Panc1 (cell line): ENCODE measurements around the gene BCLAF1.

Source experiments
- POLR2AphosphoS5 ChIP-seq: IDR thresholded peaks from 2 replicates; pipeline ENCODE4 v1.6.1; 2012; ENCODE audit warnings: mild to moderate bottlenecking, low read depth, low read length, moderate library complexity
- SIN3A ChIP-seq: IDR thresholded peaks from 2 replicates; pipeline ENCODE4 v1.6.1; 2012; ENCODE audit warnings: low read depth, mild to moderate bottlenecking, low read length, moderate library complexity, borderline replicate concordance; ENCODE audit not compliant: insufficient read depth
- TCF7L2 ChIP-seq: IDR thresholded peaks from 2 replicates; pipeline ENCODE4 v1.6.1; 2011; ENCODE audit warnings: mild to moderate bottlenecking, low read depth, low read length, inconsistent platforms
- TF ChIP-seq, protein P1 (sequence below): fragments of 450-650 bp; IDR thresholded peaks from 2 replicates; pipeline ENCODE4 v1.5.1; 2017; ENCODE audit warnings: mild to moderate bottlenecking
- TF ChIP-seq, protein P2 (sequence below), 2 experiments: IDR thresholded peaks; 2 replicates each; pipeline ENCODE4 v1.6.1; 2011 to 2012; ENCODE audit warnings: low read depth in 2 of 2, control low read depth in 1 of 2, low read length in 1 of 2, mild to moderate bottlenecking in 1 of 2, moderate library complexity in 1 of 2; ENCODE audit not compliant: insufficient read depth in 1 of 2

DNA sequence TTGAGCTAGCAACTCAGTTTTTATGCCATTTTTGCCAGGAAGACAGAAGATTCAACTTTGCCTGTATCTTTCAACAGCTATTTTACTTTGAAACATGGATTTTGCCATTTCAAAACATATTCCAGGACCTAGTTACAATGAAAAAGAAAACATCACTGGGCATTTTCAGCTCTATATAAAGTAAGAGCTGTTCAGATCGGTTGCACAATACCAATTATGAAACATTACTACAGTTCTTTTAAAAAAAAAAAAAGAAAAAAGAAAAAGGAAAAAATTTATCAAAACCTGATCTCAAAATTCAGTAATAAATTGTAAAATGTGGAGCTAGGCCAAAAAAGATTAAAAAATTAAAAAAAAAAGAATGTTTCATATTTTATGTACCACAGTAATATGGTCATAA, 15.6 kb downstream of the BCLAF1 start:
- no peak for TF ChIP-seq POLR2AphosphoS5
- TF ChIP-seq, protein P1, sequence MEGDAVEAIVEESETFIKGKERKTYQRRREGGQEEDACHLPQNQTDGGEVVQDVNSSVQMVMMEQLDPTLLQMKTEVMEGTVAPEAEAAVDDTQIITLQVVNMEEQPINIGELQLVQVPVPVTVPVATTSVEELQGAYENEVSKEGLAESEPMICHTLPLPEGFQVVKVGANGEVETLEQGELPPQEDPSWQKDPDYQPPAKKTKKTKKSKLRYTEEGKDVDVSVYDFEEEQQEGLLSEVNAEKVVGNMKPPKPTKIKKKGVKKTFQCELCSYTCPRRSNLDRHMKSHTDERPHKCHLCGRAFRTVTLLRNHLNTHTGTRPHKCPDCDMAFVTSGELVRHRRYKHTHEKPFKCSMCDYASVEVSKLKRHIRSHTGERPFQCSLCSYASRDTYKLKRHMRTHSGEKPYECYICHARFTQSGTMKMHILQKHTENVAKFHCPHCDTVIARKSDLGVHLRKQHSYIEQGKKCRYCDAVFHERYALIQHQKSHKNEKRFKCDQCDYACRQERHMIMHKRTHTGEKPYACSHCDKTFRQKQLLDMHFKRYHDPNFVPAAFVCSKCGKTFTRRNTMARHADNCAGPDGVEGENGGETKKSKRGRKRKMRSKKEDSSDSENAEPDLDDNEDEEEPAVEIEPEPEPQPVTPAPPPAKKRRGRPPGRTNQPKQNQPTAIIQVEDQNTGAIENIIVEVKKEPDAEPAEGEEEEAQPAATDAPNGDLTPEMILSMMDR: no peak
- TF ChIP-seq, protein P2, sequence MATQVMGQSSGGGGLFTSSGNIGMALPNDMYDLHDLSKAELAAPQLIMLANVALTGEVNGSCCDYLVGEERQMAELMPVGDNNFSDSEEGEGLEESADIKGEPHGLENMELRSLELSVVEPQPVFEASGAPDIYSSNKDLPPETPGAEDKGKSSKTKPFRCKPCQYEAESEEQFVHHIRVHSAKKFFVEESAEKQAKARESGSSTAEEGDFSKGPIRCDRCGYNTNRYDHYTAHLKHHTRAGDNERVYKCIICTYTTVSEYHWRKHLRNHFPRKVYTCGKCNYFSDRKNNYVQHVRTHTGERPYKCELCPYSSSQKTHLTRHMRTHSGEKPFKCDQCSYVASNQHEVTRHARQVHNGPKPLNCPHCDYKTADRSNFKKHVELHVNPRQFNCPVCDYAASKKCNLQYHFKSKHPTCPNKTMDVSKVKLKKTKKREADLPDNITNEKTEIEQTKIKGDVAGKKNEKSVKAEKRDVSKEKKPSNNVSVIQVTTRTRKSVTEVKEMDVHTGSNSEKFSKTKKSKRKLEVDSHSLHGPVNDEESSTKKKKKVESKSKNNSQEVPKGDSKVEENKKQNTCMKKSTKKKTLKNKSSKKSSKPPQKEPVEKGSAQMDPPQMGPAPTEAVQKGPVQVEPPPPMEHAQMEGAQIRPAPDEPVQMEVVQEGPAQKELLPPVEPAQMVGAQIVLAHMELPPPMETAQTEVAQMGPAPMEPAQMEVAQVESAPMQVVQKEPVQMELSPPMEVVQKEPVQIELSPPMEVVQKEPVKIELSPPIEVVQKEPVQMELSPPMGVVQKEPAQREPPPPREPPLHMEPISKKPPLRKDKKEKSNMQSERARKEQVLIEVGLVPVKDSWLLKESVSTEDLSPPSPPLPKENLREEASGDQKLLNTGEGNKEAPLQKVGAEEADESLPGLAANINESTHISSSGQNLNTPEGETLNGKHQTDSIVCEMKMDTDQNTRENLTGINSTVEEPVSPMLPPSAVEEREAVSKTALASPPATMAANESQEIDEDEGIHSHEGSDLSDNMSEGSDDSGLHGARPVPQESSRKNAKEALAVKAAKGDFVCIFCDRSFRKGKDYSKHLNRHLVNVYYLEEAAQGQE (IDR thresholded peaks at IDR 0.05; ENCODE audit: insufficient read depth in 1 of 2, low read depth in 2 of 2, low read length in 1 of 2): no peak
- TF ChIP-seq SIN3A: no peak
- TF ChIP-seq TCF7L2: no peak
